OCI-LY1 (cell line): ENCODE results near the gene NKX3-2.

Experiments
- CTCF ChIP-seq: fragments of 200-600 bp; sonication (generic), shearing (Covaris generic); IDR thresholded peaks from 2 replicates; pipeline ENCODE4 v1.5.1; 2017; ENCODE audit warnings: mild to moderate bottlenecking, antibody characterized with exemption, low read length, moderate library complexity, mixed read lengths
- EZH2 ChIP-seq: fragments of 200-600 bp; sonication (generic), shearing (Covaris generic); IDR thresholded peaks from 2 replicates; pipeline ENCODE4 v1.8.0; 2017; ENCODE audit warnings: borderline replicate concordance, mixed run types, mild to moderate bottlenecking, antibody characterized with exemption, low read length, moderate library complexity, mixed read lengths

- TF ChIP-seq CTCF (no peak), EZH2 (no peak)
Measured at GRCh38 chr4:13492747-13493146, 51.6 kb downstream of the NKX3-2 start.
